Astrocyte (in vitro differentiated cells and primary cell): ENCODE results near the gene KDM3B. TPM values are rescaled to one million over a fixed set of nuclear protein-coding genes. Genes with fewer than 3 reads are reported as not detected.
A peak's percentile ranks its signal among the peaks of the same experiment; 100 is the strongest.

Source experiments
- DNase-seq: peaks from one replicate; pipeline ENCODE4 v3.0.0-alpha.2; 2010; ENCODE audit warnings: low read depth
- FAIRE-seq: peaks from 2 replicates; lab custom pipeline; 2011; peaks lifted over from hg19 to GRCh38; lab: Jason Lieb, UNC
- H2AFZ ChIP-seq: 2 replicates; pipeline ENCODE4 v1.6.0; 2012; ENCODE audit warnings: low read depth, low read length, inconsistent platforms
- H3K27ac ChIP-seq: 2 replicates; pipeline ENCODE4 v1.5.1; 2011; ENCODE audit warnings: low read depth, low read length, inconsistent platforms
- H3K27me3 ChIP-seq: 2 replicates; pipeline ENCODE4 v1.6.0; 2011; ENCODE audit warnings: low read length, inconsistent platforms; ENCODE audit not compliant: insufficient read depth
- H3K36me3 ChIP-seq: 2 replicates; pipeline ENCODE4 v1.5.1; 2011; ENCODE audit warnings: low read length, inconsistent platforms; ENCODE audit not compliant: insufficient read depth
- H3K4me1 ChIP-seq: 2 replicates; pipeline ENCODE4 v1.5.1; 2011; ENCODE audit warnings: low read length, inconsistent platforms; ENCODE audit not compliant: insufficient read depth
- H3K4me2 ChIP-seq: 2 replicates; pipeline ENCODE4 v1.6.0; 2012; ENCODE audit warnings: low read length, inconsistent platforms
- H3K4me3 ChIP-seq: 2 replicates; pipeline ENCODE4 v1.5.1; 2011; ENCODE audit warnings: low read depth, mild to moderate bottlenecking, low read length, inconsistent platforms; ENCODE audit not compliant: insufficient read depth
- H3K79me2 ChIP-seq: 2 replicates; pipeline ENCODE4 v1.6.0; 2012; ENCODE audit warnings: mild to moderate bottlenecking, low read length, inconsistent platforms; ENCODE audit not compliant: insufficient read depth
- H3K9ac ChIP-seq: 2 replicates; pipeline ENCODE4 v1.6.0; 2012; ENCODE audit warnings: mild to moderate bottlenecking, low read length, inconsistent platforms
- H3K9me3 ChIP-seq: 2 replicates; pipeline ENCODE4 v1.5.1; 2012; ENCODE audit warnings: low read depth, mild to moderate bottlenecking, low read length, inconsistent platforms; ENCODE audit not compliant: insufficient read depth
- H4K20me1 ChIP-seq: 2 replicates; pipeline ENCODE4 v1.6.0; 2012; ENCODE audit warnings: low read length, inconsistent platforms; ENCODE audit not compliant: insufficient read depth
- H3K27ac Mint-ChIP-seq: one replicate; pipeline ENCODE4 v1.8.0; 2021; ENCODE audit warnings: mild to moderate bottlenecking, mixed read lengths; ENCODE audit not compliant: unreplicated experiment
- H3K27me3 Mint-ChIP-seq: one replicate; pipeline ENCODE4 v1.8.0; 2021; ENCODE audit warnings: low read depth, mixed read lengths; ENCODE audit not compliant: unreplicated experiment
- H3K36me3 Mint-ChIP-seq: one replicate; pipeline ENCODE4 v1.8.0; 2021; ENCODE audit warnings: low read depth, mixed read lengths; ENCODE audit not compliant: unreplicated experiment
- H3K4me1 Mint-ChIP-seq: one replicate; pipeline ENCODE4 v1.8.0; 2021; ENCODE audit warnings: low read depth, mixed read lengths; ENCODE audit not compliant: unreplicated experiment
- H3K4me3 Mint-ChIP-seq: one replicate; pipeline ENCODE4 v1.8.0; 2021; ENCODE audit warnings: mild to moderate bottlenecking, moderate library complexity, mixed read lengths; ENCODE audit not compliant: unreplicated experiment
- H3K9me3 Mint-ChIP-seq: one replicate; pipeline ENCODE4 v1.8.0; 2021; ENCODE audit warnings: mild to moderate bottlenecking, mixed read lengths; ENCODE audit not compliant: unreplicated experiment
- EZH2 ChIP-seq: IDR thresholded peaks from 2 replicates; pipeline ENCODE4 v1.6.1; 2012; ENCODE audit warnings: mild to moderate bottlenecking, low read length, inconsistent platforms; ENCODE audit not compliant: insufficient read depth
- total RNA-seq: library from RNA; stranded (reverse); gene quantifications from 2 replicates; pipeline ENCODE4 v1.2.1, GENCODE V29; 2021
- TF ChIP-seq, protein P1 (sequence below): IDR thresholded peaks from 2 replicates; pipeline ENCODE4 v1.5.1; 2011; ENCODE audit warnings: low read depth, mild to moderate bottlenecking, inconsistent platforms, low read length, moderate library complexity; ENCODE audit not compliant: insufficient read depth

The KDM3B gene
- total RNA-seq, 1 donor from 2014 or later: 48.6 TPM

DNA sequence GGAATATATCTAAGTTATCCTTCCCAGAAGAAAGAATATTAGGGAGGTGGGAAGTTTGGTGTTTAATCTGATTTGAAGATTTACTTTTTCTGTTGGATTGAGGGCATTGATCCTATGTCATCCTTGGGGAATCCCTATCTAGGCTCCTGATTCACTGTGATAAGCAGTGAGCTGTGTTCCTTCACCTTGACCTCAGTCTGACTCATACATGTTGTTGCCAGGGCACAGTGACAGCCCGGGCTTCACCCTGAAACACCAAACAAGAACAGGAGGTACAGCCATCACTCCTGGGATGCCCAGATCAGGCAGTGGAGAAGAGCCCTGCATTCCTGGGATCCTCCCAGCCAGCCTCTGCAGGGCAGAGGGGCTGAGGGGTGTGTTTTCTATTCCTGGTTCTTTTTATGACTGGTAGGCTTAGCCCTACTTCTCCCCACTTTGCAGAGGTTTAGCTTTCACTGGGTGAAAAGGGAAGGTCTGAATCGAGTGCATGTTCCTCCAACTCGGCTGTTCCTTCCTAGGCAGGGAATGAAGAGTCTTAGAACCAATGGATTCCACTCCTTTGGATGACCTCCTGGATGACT lies 17.5 kb upstream of the KDM3B start:
- Histone ChIP-seq H3K27ac (no peak overlapping the region), H3K4me2 (no peak overlapping the region), H3K9me3 (no peaks in the 10 kb centered on the region), H3K4me1 (peaks cover 12% of the 10 kb centered on the region), H3K4me3 (no peak overlapping the region), H2AFZ (no peak overlapping the region), H3K36me3 (no peaks in the 10 kb centered on the region), H3K9ac (no peak overlapping the region), H3K27me3 (no peaks in the 10 kb centered on the region), H4K20me1 (peaks cover 15% of the 10 kb centered on the region), H3K79me2 (peaks cover 30% of the 10 kb centered on the region)
- Mint-ChIP-seq H3K4me1 (peaks cover 19% of the 10 kb centered on the region), H3K27ac (peak overlapping the region; percentile 3), H3K9me3 (no peaks in the 10 kb centered on the region), H3K4me3 (no peak overlapping the region), H3K36me3 (peaks cover 1% of the 10 kb centered on the region), H3K27me3 (no peaks in the 10 kb centered on the region)
- FAIRE-seq: no peak
- no peak for TF ChIP-seq EZH2
- TF ChIP-seq, protein P1, sequence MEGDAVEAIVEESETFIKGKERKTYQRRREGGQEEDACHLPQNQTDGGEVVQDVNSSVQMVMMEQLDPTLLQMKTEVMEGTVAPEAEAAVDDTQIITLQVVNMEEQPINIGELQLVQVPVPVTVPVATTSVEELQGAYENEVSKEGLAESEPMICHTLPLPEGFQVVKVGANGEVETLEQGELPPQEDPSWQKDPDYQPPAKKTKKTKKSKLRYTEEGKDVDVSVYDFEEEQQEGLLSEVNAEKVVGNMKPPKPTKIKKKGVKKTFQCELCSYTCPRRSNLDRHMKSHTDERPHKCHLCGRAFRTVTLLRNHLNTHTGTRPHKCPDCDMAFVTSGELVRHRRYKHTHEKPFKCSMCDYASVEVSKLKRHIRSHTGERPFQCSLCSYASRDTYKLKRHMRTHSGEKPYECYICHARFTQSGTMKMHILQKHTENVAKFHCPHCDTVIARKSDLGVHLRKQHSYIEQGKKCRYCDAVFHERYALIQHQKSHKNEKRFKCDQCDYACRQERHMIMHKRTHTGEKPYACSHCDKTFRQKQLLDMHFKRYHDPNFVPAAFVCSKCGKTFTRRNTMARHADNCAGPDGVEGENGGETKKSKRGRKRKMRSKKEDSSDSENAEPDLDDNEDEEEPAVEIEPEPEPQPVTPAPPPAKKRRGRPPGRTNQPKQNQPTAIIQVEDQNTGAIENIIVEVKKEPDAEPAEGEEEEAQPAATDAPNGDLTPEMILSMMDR: no peak
- no peak for DNase-seq

DNA sequence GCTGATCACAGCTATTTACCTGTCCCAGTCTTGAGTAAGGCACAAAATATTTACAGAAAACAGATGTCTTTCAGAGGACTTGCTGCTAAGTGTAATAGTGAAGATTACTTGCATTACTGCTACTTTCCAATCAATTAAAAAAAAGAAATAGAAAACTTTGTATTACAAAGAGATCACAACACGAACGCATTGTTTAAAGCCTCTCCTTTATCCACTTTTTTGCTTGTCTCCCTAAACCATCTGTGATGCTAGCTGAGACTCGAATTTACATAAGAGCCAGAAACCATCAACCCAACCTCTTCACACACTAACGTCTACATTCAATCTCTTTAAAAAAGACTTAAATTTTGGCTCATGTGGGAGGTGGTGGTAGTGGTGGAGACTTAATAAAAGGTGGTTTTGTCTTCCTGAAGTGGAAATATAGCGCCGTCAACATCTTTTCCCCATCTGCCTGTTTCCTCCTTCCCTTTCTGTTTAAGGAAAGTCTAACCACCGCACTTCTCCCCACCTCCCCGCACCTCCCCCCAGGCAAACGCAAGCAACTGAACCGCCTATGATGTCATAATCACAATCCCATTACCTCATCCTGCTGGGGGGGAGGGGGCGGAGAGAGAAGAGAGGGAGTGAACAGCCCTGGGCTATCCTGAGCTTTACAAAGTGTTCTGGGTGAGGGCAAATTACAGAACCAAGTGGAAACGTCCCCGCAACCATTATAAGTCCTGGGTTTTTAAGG lies 15.4 kb upstream of the KDM3B start:
- peak overlapping the region; percentile 100 for H3K27ac Mint-ChIP-seq
- no peak for DNase-seq
- H2AFZ ChIP-seq: peak overlapping the region; percentile 95
- peak overlapping the region; percentile 98 for H3K4me3 Mint-ChIP-seq
- H3K36me3 ChIP-seq: peaks cover 5% of the 10 kb centered on the region
- peaks cover 12% of the 10 kb centered on the region for H3K4me1 ChIP-seq
- peak overlapping the region; percentile 97 for H3K9ac ChIP-seq
- TF ChIP-seq, protein P1: no peak
- no peak for TF ChIP-seq EZH2
- H3K27ac ChIP-seq: peak overlapping the region; percentile 99
- H3K4me3 ChIP-seq: peak overlapping the region; percentile 86
- no peaks in the 10 kb centered on the region for H3K27me3 Mint-ChIP-seq
- H3K9me3 ChIP-seq: no peaks in the 10 kb centered on the region
- no peaks in the 10 kb centered on the region for H3K9me3 Mint-ChIP-seq
- peaks cover 40% of the 10 kb centered on the region for H3K79me2 ChIP-seq
- peak overlapping the region; percentile 97 for H3K4me2 ChIP-seq
- FAIRE-seq: no peak
- peaks cover 8% of the 10 kb centered on the region for H3K36me3 Mint-ChIP-seq
- H3K4me1 Mint-ChIP-seq: peaks cover 32% of the 10 kb centered on the region
- peaks cover 36% of the 10 kb centered on the region for H4K20me1 ChIP-seq
- H3K27me3 ChIP-seq: no peaks in the 10 kb centered on the region
